GM12873 (cell line): Measurements from ENCODE around the gene DCAF7.

ENCODE experiments used
- CTCF ChIP-seq: IDR thresholded peaks from 2 replicates; pipeline ENCODE4 v1.5.1; 2012; ENCODE audit warnings: low read depth, mild to moderate bottlenecking, moderate library complexity, low read length, control low read depth; ENCODE audit not compliant: insufficient read depth; ENCODE audit errors: missing control alignments

DCAF7 gene

GRCh38 chr17:63519116-63519881 is 31.0 kb upstream of the DCAF7 start:
- TF ChIP-seq CTCF = no peak

GRCh38 chr17:63519972-63520882 is 30.1 kb upstream of the DCAF7 start:
- no peak for TF ChIP-seq CTCF

GRCh38 chr17:63523253-63523855 is 26.9 kb upstream of the DCAF7 start, which contains the start of gene KCNH6:
Gene KCNH6 (plus strand): TSS chr17:63523358. CDS start chr17:63523414, 56 bp downstream.
- TF ChIP-seq CTCF = no peak

- no peak for TF ChIP-seq CTCF
These were observed 26.2 kb upstream of the DCAF7 start for GRCh38 chr17:63524051-63524450.

- TF ChIP-seq CTCF = no peak
These were observed 24.9 kb upstream of the DCAF7 start for GRCh38 chr17:63525190-63525946.

GRCh38 chr17:63526861-63527260 is 23.4 kb upstream of the DCAF7 start:
- no peak for TF ChIP-seq CTCF
